Measurements from ENCODE around the gene COL6A2. TPM values are rescaled to one million over a fixed set of nuclear protein-coding genes. Genes with fewer than 3 reads are reported as not detected.

Gene COL6A2
- polyA plus RNA-seq, 2 of the 4 experiments (the other 2 are of a cell fraction): 2.3 to 13.1 TPM

- POLR2A ChIA-PET: no interaction called here
- FAIRE-seq (no peak), ATAC-seq (no peak)
Observed at GRCh38 chr21:46099476-46099875, 1.6 kb downstream of the COL6A2 start.

GRCh38 chr21:46100020-46100419 is 2.1 kb downstream of the COL6A2 start:
- FAIRE-seq (no peak), ATAC-seq (no peak), DNase-seq (ENCODE audit: low read depth in 1 of 2, low spot score in 1 of 2) (no peak)
- POLR2A ChIA-PET: no interaction called here
- 79% methylated on average over 6 of the region's 6 CpGs for WGBS (ENCODE audit: missing lambda C conversion rate)
- CTCF ChIA-PET: no interaction called here
- TF ChIP-seq MAZ (IDR thresholded peaks at IDR 0.05; ENCODE audit: borderline replicate concordance, low read depth, low read length) (no peak), NFE2L2 (conservative IDR thresholded peaks at IDR 0.05; ENCODE audit: low read length) (no peak), ATOH8 (CRISPR knock-in tag; IDR thresholded peaks at IDR 0.05; ENCODE audit: low read depth) (no peak), USF2 (IDR thresholded peaks at IDR 0.05) (no peak), CTCF (IDR thresholded peaks at IDR 0.05) (no peak), MAFK (IDR thresholded peaks at IDR 0.05; ENCODE audit: partially characterized antibody) (no peak), ZSCAN20 (CRISPR knock-in tag; IDR thresholded peaks at IDR 0.05) (no peak)
- no peak overlapping the region for H3K4me3 ChIP-seq
- H3K27ac ChIP-seq: no peak overlapping the region
- H3K4me1 ChIP-seq: no peaks in the 10 kb centered on the region
- peaks cover 7% of the 10 kb centered on the region; the same call in 1 of the 3 replicates for H3K9me3 ChIP-seq
- no peak overlapping the region for H3K4me2 ChIP-seq

More at GRCh38 chr21:46099476-46099875, 1.6 kb downstream of the COL6A2 start:
- Histone ChIP-seq H3K9me3 (peaks cover 7% of the 10 kb centered on the region; the same call in 1 of the 3 replicates), H3K4me2 (no peak overlapping the region), H3K4me1 (no peaks in the 10 kb centered on the region), H3K27ac (no peak overlapping the region), H3K4me3 (no peak overlapping the region)
- CTCF ChIA-PET: no interaction called here
- DNase-seq (ENCODE audit: low read depth in 1 of 2, low spot score in 1 of 2): no peak
- no peak for TF ChIP-seq FOXS1 (CRISPR knock-in tag; IDR thresholded peaks at IDR 0.05)
- no peak for TF ChIP-seq BCL3 (IDR thresholded peaks at IDR 0.05)
- no peak for TF ChIP-seq ZNF302 (CRISPR knock-in tag; IDR thresholded peaks at IDR 0.05)
- TF ChIP-seq FOSB (CRISPR knock-in tag; IDR thresholded peaks at IDR 0.05): no peak
- TF ChIP-seq CEBPB (IDR thresholded peaks at IDR 0.05): no peak
- no peak for TF ChIP-seq MAFK (IDR thresholded peaks at IDR 0.05; ENCODE audit: partially characterized antibody)
- no peak for TF ChIP-seq NFE2L2 (conservative IDR thresholded peaks at IDR 0.05; ENCODE audit: low read length)
- no peak for TF ChIP-seq EP300 (IDR thresholded peaks at IDR 0.05)
- no peak for TF ChIP-seq CHD4 (IDR thresholded peaks at IDR 0.05; ENCODE audit: borderline replicate concordance)
- TF ChIP-seq CBX8 (IDR thresholded peaks at IDR 0.05): no peak
- TF ChIP-seq NR3C1 (IDR thresholded peaks at IDR 0.05): no peak
- no peak for TF ChIP-seq JUNB (IDR thresholded peaks at IDR 0.05)
- no peak for TF ChIP-seq ELK1 (IDR thresholded peaks at IDR 0.05; ENCODE audit: low read depth, low read length)
- TF ChIP-seq BHLHE40 (IDR thresholded peaks at IDR 0.05; ENCODE audit: low read depth, low read length): no peak
- no peak for TF ChIP-seq ATOH8 (CRISPR knock-in tag; IDR thresholded peaks at IDR 0.05; ENCODE audit: low read depth)
- no peak for TF ChIP-seq HOXA7 (CRISPR knock-in tag; IDR thresholded peaks at IDR 0.05)
- TF ChIP-seq CHD2 (IDR thresholded peaks at IDR 0.05; ENCODE audit: low read length, partially characterized antibody): no peak
- WGBS (ENCODE audit: missing lambda C conversion rate): 80% methylated on average over 13 of the region's 18 CpGs

Measured in A549 (cell line).